HG03558 (cell line): ENCODE measurements around the gene TAS1R1.

ENCODE experiments used
- ATAC-seq: cut with Tn5 transposase; IDR thresholded peaks from one replicate; pipeline ENCODE4 v1.9.1; 2021; ENCODE audit warnings: moderate number of reproducible peaks; ENCODE audit not compliant: unreplicated experiment; ENCODE audit errors: extremely low read depth

The TAS1R1 gene

DNA sequence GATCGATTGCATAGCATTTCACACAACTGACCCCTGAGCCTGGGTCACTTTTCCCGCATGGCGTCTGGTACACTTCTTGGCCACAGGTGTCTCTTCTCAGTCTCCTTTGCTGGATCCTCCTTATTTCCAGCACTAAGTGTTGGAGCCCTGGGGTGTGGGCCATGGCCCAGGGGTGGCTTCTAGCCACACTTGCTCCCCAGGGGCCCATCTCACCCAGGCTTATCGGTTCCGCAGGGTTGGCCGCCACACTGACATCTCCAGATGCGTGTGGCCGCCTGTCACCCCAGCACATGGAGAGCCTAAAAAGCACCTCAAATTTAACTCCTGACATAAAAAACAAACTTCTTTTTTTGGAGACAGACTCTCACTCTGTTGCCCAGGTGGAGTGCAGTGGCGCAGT lies 71.9 kb downstream of the TAS1R1 start:
- ATAC-seq, result no peak

DNA sequence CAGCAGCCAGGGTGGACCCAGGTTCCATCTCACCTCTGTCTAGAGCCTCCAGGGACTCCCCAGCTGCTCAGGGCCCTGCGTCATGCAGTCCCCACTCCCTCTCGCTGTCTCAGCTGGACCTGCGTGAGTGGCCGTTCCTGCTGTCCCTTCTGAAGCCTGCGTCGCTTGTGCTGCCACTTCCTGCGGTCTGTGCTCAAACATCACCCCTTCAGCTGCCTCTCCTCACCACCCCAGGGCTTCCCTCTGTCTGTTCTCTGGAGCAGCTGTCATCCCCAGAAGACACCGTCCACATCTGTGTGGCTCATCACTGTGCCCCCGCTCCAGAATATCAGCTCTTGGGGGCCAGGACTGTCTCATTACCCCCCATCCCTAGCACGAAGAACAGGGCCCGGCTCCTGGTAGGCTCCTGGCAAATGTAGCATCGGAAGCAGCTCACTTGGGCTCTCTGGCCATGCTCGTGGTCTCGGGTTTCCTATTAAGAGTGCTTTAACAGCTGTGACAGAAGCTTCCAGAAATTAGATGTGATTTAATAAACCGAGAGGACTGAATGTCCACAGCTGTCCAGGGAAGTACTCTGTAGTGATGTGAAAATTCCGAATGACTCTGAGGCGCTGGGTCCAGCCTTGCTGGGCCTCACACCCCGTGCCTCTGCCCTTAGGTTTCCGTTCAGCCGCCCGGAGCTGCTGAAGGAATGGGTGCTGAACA lies 72.9 kb downstream of the TAS1R1 start:
- ATAC-seq, result no peak

DNA sequence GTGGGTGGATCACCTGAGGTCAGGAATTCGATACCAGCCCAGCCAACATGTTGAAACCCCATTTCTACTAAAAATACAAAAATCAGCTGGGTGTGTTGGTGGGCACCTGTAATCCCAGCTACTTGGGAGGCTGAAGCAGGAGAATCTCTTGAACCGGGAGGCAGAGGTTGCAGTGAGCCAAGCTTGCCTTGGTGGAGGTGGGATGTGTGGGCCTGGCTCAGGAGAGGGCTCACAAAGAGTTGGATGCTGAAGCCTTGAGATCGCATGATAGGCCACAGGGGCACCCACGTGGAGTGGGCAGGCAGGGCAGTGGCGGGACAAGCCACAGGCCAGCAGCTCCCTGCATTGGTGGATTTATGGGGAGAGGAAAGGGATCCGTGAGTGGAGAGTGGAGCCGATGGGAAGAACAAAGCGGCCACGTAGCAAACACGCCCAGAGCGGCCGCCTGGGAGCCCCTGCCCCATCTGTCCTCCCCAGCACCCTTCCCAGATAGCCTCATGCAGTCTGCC lies 73.9 kb downstream of the TAS1R1 start:
- no peak for ATAC-seq
